Activated gamma-delta T cell treated with anti-CD3 and anti-CD28 coated beads, Interleukin-2, amount 50 U/mL, for 16 hours (primary cell): ENCODE data around the gene KIAA0513.
"Not testable (repeated sequence)": the region's sequence is repeated elsewhere in the genome, so short reads cannot be mapped to it uniquely, and the experiment has no call there.

Experiments
- DNase-seq: peaks from one replicate; pipeline ENCODE4 v3.0.0-alpha.2; 2020; ENCODE audit warnings: low read depth

The KIAA0513 gene

DNA sequence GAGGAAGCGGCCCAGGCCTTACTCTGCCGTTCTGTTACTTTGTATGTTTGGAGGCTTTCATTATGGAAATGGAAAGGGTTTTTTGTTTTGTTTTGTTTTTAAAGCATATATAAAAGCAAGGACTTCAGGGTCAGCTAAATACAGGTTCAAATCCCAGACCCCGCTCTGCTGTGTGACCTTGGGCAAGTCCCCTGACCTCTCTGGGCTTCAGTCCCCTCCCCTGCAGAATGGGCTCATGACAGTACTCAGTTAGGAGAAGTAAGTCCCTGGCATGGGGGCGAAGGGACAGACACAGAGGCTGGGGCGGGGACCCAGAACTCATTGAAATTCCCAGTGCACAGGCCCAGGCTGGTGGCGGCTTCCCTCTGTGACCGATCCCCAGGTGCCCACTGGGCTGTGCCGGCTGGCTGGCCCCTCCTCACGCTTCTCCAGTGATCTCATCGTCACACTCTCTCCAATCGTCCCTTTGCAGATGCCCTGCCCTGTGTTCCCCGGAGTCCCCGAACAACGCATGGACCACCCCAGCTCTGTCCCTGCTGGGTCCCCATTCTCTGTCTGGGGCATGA, 85.7 kb downstream of the KIAA0513 start:
- DNase-seq: no peak

GRCh38 chr16:85113913-85114312, 86.3 kb downstream of the KIAA0513 start:
- DNase-seq: no peak

DNA sequence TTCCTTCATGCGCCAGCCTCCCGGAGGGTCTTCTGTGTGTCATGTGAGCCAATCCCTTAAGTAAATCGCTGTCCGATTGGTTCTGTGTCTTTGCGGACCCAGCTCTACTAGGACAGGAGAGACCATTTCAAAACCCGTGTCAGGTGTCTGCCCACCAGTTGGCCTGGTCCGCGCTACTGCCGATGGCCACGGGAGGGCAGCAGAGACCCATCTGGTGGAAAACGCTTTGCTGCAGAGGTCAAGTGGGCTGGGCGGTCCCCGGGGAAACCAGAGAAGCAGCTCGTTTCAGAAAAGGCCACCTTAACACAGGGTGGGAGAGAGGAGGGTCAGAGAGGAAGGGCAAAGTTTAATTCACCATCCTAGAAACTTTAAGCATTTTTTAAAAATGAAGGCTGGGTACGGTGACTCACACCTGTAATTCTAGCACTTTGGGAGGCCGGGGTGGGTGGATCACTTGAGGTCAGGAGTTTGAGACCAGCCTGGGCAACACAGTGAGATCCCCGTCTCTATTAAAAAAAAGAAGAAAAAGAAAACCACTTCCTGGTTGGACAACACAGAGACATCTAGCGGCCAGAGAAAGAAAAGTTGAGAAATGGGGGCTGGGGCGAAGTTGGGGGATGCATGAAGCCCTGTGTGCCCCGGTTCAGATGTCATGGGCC, 87.4 kb downstream of the KIAA0513 start:
- peak; percentile 76 for DNase-seq

DNA sequence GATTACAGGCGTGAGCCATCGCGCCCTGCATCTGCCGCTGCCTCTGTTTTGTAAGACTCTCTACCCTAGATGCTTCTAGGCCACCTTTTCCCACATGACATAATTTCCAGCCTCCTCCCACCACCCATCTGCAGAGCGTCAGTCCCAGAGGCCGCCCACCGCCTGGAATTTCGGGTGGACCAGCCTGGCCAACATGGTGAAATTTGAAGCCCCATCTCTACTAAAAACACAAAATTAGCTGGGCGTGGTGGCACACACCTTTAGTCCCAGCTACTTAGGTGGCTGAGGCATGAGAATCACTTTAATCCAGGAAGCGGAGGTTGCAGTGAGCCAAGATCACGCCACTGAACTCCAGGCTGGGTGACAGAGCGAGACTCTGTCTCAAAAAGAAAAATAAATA, 89.8 kb downstream of the KIAA0513 start:
- no peak for DNase-seq

GRCh38 chr16:85120006-85120340, 92.4 kb downstream of the KIAA0513 start:
- DNase-seq: no peak

DNA sequence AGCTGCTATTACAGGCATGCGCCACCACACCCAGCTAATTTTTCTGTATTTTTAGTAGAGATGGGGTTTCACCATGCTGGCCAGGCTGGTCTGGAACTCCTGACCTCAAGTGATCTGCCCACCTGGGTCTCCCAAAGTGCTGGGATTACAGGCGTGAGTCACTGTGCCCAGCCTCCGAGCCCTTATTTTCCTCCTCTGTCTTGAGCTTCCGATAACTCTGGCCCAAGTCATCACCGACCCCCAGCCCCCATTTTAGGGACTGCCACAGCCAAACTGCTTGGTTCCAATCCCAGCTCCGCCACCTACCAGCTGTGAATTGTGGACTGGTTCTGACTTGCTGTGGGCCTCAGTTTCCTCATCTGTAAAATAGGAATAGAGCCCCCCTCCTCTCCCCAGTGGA, 95.8 kb downstream of the KIAA0513 start:
- not testable (repeated sequence) for DNase-seq

- DNase-seq: no peak
Measured at GRCh38 chr16:85123891-85124635, 96.5 kb downstream of the KIAA0513 start.

GRCh38 chr16:85124636-85125346, 97.2 kb downstream of the KIAA0513 start:
- no peak for DNase-seq

DNA sequence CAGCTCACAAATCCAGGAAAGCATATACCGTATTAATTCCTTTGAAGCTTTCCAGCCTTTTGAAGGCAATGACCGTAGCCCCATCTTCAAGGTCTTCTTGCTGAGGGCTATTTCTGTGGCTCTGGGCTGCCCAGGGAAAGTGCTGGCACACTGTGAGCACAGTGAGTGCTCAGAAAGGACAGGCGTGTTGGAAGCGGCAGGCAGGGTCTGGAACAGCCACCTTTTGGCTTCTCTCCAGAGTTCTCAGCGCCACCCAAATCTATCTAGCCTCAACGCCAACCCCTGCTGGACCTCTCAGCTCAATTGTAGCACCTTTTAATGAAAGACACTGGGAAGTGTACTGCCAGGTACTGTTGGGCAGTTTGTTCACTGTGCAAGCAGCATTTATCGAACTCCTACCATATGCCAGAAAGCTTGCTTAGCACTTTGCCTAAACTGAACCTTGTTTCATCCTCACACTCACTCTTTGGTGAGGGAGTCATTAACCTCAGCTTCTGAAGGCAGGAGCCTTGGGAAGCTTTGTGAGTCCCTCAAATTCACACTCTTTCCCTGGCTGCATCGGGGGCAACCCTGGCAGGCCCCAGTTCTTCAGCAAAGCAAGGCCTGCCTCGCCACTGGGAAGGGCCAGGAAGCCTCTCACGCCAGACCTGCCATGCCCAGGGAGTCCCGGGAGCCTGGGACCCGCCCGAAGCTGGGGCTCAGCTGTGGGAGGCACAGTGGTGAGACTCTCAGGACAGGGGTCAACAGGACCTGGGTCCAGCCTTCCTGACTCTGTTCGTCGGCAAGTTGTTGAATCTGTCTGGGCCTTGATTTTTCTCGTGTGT, 98.2 kb downstream of the KIAA0513 start:
- no peak for DNase-seq

GRCh38 chr16:85126394-85126704, 98.8 kb downstream of the KIAA0513 start:
- no peak for DNase-seq

DNA sequence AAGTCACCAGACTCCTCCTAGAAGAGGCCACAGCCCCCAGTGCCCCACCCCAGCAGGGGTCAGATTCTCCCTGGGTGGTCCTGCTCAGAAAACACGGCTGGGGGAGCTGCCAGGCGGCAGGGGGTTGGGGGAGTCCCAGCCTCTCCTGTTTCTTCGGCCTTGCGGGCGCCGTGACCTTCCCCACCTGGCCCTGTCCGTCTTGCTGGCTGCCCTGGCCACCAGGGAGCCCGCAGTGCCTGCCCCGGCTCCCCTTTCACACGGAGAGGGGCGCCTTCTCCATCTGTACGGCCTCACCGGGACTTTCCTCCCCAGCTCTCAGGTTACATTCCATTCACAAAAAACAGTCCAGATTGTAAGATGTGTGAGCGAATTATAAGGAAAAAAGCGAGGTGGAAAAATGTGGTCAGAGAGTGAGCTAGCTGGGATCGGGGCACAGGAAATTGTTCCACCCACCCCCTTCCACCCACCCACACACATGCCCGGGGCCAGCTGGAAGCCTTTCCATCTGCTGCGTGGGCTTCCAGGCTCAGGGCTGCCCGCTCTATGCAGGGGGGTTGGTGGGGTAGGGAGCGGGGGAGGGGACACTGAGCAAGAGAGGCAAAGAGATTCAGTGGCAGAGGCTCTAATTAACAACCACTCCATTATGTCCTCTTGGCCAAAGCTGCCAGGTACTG, 99.2 kb downstream of the KIAA0513 start:
- DNase-seq: no peak

GRCh38 chr16:85127379-85127723, 99.8 kb downstream of the KIAA0513 start:
- no peak for DNase-seq

- no peak for DNase-seq
Measured at GRCh38 chr16:85128079-85128837, 100.7 kb downstream of the KIAA0513 start.

- no peak for DNase-seq
Measured at GRCh38 chr16:85129876-85130704, 102.5 kb downstream of the KIAA0513 start.

GRCh38 chr16:85130705-85131028, 103.1 kb downstream of the KIAA0513 start:
- DNase-seq: no peak

- no peak for DNase-seq
Measured at GRCh38 chr16:85132456-85133289, 105.1 kb downstream of the KIAA0513 start.

DNA sequence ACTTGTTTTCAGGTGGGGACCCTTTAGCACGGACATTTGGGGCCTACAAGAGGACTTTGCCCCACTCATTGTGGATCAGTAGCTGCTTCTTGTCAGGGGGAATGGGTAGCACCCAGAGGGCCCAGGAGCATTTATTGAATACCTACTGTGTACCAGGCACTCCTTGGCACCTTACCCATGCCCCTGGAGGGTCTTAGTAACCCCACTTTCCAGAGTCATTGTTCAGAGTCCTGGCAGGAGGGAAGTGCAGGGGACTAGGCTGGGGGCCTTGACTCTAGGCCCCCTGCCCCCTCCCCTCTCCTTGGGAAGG, 105.7 kb downstream of the KIAA0513 start:
- DNase-seq: no peak

- no peak for DNase-seq
Measured at GRCh38 chr16:85134076-85134788, 106.6 kb downstream of the KIAA0513 start.

DNA sequence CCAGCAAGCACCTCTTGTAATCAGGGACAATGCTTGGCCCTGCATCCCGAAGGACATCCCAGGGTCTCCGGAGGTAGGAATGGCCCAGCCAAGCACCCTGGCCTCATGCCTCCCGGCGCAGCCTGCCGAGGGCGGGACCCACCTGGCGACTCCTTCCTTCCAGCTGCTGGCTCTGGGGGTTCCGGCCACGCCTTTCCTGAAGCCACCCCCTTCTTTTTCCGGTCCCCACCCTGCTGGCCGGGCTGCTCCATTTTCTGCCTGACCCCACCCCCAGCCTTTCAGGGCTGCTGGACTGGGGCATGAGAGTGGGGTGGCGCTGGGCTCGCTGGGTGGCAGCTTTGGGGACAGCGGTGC, 107.2 kb downstream of the KIAA0513 start:
- no peak for DNase-seq
